ENCODE results near the gene TMED3.
"Not testable (repeated sequence)": the region's sequence is repeated elsewhere in the genome, so short reads cannot be mapped to it uniquely, and the experiment has no call there.

TMED3 gene

GRCh38 chr15:79319973-79320372, 9.1 kb downstream of the TMED3 start:
- not testable (repeated sequence) for DNase-seq

DNA sequence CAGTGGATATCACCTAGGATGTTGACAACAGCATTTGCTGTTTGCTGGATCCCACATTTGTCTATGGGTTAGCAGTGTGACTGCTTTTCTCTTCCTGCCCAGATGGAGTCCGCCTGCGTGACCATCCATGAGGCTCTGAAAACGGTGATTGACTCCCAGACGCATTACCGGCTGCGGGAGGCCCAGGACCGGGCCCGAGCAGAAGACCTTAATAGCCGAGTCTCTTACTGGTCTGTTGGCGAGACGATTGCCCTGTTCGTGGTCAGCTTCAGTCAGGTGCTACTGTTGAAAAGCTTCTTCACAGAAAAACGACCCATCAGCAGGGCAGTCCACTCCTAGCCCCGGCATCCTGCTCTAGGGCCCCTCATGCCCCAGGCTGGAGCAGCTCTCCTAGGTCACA, 11.0 kb downstream of the TMED3 start:
- no peak for DNase-seq

- no peak for DNase-seq
These were observed 11.4 kb downstream of the TMED3 start for GRCh38 chr15:79322306-79322705.

- no peak for DNase-seq
These were observed 12.0 kb downstream of the TMED3 start for GRCh38 chr15:79322945-79323344.

- DNase-seq, result no peak
These were observed 18.3 kb downstream of the TMED3 start for GRCh38 chr15:79329171-79329611.

DNA sequence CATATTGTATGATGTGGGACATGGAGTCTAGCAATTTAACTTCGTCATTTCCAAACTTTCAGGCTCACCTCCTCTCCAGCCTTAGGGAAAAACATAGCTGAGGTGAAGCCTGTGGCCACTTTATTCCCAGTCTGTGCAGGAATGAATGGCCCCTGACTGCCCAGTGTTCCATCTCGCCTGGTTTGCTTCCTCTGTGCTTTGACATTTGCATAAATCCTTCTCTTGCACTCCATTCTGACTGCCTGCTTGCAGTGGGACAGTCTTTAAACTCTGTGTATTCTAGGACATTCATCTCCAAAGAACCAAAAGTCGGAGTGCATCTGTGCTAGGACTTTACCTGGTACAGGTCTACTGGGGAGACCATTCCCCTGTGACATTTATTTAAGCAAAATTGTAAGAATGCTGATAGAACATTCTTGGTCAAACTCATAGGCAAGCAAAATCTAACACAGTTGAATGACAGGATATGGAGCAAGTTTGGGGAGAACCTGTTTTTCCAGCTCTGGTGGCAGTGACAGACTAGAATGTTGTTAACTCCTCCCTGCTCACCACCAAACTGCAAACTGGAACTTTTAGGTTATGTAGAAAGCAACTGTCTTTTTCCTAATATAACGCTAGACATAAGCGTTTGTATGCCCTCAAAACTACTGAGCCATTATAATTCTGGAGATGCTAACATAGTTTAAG, 22.1 kb downstream of the TMED3 start:
- DNase-seq, result no peak

DNA sequence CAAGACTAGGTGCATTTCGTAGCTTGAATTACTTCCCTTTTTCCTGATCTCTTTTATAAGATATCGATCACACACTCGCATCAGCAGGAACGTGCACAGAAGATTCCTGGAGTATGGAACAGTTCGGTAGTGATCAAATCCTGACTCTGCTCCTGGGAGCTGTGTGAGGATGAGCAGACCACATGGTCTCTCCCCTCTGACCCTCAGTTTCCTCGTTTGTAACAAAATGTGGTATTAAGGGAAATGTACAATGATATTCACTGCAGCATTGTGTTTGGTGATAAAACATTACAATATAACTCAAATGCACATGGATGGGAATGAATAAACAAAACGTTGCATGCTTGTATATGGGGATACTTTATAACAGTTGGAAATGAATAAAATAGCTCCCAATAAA, 26.7 kb downstream of the TMED3 start:
- DNase-seq, result no peak

GRCh38 chr15:79339588-79340314, 28.8 kb downstream of the TMED3 start:
- peak; percentile 8 for DNase-seq

GRCh38 chr15:79340315-79340602, 29.3 kb downstream of the TMED3 start:
- DNase-seq, result no peak

DNA sequence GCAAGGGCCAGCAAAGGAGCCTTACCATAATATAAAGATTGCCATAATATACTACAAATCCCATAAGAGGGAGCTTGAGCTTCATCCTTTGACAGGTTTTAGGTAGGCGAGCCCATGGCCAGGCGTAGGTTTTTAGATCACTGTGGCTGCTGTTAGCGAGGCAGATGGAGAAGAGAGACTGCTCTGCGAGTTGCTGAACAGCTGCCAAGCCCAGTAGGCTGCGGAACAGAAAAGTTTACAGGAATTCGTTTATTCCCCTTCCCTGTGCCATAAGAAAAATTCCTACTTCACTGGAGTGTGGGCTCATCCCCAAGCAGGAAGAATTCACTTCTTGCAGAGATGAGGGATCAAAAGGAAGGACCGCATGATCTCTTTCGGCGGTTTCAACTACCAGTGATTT, 30.5 kb downstream of the TMED3 start:
- DNase-seq, result no peak

- DNase-seq, result no peak
These were observed 38.6 kb downstream of the TMED3 start for GRCh38 chr15:79349525-79349924.

DNA sequence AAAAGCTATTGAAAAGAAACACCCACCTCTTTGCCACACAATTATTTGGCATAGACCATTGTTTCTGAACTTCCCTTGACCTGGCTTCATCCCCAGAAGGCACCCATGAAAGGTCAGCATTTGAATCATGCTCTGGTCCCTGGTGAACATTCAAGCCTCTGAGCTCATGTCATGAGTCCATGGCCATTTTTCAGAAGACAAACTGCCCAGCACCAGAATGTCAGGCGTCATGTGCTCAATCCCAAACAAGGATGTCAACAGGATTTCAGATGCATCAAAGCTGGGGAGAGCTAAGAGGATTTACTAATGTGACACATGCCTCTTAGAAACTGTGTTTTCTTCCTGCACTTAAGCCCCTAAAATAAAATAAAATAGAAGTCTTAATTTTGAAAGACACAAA, 41.3 kb downstream of the TMED3 start:
- no peak for DNase-seq

DNA sequence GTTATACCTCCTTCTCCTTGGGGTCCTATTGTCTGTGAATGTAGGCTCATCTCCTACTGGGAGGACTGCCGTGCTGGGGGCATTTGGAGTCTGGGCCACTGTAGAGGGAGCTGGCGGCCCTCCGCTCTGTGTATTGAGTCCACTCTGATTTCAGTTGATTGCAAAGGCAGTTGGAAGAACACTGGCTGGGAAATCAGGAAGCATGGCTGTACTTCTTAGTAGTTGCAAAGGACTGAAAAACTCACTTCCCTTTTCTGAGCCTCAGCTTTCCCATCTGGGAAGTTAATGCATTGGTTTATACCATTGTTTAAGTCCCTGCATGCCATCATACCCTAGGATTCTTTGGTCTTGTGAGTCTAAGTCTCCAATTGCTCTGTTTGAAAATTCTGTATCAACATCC, 46.7 kb downstream of the TMED3 start:
- no peak for DNase-seq

DNA sequence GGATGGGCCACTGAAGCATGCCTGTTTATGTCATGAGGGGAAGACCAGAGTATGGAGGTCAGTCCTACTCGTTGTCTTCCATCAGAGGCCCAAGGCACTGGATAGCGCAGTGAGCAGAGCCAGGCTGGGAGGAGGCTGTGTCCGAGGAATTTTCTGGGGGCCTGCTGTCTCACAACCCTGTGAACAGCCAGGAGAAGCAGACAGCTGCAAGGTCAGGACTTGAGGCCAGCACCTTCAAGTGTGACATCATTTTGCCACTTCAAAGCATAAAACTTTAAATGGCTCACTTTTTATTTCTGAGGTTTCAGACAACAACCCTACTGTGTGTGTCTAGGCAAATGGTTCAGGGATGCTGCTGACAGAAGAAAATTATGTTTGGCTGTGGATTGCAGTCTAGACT, 47.2 kb downstream of the TMED3 start:
- DNase-seq, result no peak

DNA sequence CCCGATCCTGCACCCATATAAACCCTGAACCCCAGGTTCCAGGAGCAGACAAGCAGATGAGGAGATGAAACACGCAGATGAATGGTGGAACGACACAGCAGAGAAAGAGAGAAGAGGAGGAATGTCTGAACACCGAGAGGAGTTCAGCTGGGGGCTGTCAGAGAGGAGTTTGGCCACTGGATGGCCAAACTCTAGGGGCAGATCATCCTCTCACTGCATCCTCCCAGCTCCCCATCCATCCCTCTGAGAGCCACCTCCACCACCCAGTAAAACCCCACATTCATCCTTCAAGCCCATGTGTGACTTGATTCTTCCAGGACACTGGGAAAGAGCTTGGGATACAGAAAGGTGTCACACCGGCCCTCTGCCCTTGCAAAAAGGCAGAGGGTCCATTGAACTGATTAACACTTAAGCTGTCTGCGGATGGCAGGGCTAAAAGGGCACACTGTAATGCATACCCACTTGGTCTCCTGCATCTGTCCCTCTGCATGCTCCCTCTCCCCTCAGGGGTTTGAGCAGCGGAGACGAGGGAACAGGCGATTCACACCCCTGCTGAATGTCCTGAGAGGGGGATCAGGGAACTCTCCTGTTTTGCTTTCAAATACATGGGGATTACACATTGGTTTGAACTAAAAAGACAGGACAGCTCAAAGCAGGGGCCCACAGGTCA, 53.8 kb downstream of the TMED3 start:
- no peak for DNase-seq

GRCh38 chr15:79365765-79366164, 54.9 kb downstream of the TMED3 start:
- no peak for DNase-seq

DNA sequence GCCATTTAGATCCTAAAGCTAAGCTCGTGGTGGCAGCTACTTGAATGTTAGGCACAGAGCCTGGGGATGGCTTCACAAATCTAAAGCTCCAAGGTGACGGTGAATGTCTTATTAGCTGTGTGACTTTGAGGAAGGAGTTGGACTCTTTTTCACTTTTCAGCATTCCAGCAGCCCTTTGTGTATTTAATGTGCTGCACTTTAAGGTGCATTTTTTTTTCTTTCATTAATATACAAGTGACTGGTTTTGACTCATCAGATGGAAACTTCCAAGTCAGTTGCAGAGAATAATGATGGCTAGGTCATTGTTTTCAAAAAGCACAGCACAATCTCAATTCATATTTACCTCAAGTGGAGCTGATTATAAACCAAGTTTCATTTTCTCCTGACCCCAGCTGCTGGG, 55.8 kb downstream of the TMED3 start:
- no peak for DNase-seq

DNA sequence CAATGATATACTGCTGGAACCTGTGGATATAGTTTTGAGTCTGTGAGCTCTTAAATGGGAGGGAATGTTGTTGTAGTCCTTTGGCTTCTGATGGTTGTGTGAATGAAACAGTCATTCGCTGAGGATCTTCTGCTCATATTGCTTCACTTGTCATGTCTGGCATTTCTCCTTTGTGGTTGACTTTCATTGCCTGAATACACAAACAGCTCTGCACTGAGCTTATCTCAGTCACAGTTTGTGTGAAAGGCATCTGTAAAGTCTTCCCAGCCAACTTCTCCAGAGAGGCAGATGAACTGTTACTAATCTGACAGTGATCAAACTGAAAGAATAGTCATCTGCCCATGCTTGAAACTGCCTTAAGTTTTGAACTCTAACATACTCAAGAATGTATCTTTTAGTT, 59.8 kb downstream of the TMED3 start:
- no peak for DNase-seq

GRCh38 chr15:79371591-79371990, 60.7 kb downstream of the TMED3 start:
- DNase-seq, result no peak

DNA sequence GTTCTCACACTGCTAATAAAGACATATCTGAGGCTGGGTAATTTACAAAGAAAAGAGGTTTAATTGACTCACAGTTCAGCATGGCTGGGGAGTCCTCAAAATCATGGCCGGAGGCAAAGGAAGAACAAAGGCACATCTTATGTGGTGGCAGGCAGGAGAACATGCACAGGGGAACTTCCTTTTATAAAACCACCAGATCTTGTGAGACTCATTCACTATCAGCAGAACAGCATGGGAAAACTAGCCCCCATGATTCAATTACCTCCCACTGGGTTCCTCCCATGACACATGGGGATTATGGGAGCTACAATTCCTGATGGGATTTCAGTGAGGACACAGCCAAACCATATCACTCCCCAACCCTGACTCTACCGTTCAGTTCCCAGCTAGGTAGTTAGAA, 61.5 kb downstream of the TMED3 start:
- DNase-seq, result no peak

Data from amniotic stem cell (primary cell).